GM12873 (cell line): Measurements from ENCODE around the gene TPK1.

ENCODE experiments used
- TF ChIP-seq, protein P1 (sequence below): IDR thresholded peaks from 2 replicates; pipeline ENCODE4 v1.5.1; 2012; ENCODE audit warnings: low read depth, mild to moderate bottlenecking, moderate library complexity, low read length, control low read depth; ENCODE audit not compliant: insufficient read depth; ENCODE audit errors: missing control alignments

TPK1 gene

DNA sequence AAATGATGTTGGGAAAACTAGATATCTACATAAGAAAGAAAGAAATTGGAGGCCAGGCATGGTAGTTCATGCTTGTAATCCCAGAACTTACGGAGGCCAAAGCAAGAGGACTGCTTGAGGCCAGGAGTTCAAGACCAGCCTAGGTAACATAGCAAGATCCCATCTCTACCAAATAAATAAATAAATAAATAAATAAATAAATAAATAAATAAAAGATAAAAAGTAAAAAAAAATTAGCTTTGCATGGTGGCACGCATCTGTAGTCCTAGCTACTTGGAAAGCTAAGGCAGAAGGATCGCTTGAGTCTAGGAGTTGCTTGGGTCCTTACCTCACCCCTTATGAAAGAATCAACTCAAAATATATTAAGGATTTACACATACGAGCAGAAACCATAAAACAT, 238.9 kb downstream of the TPK1 start:
- TF ChIP-seq, protein P1, sequence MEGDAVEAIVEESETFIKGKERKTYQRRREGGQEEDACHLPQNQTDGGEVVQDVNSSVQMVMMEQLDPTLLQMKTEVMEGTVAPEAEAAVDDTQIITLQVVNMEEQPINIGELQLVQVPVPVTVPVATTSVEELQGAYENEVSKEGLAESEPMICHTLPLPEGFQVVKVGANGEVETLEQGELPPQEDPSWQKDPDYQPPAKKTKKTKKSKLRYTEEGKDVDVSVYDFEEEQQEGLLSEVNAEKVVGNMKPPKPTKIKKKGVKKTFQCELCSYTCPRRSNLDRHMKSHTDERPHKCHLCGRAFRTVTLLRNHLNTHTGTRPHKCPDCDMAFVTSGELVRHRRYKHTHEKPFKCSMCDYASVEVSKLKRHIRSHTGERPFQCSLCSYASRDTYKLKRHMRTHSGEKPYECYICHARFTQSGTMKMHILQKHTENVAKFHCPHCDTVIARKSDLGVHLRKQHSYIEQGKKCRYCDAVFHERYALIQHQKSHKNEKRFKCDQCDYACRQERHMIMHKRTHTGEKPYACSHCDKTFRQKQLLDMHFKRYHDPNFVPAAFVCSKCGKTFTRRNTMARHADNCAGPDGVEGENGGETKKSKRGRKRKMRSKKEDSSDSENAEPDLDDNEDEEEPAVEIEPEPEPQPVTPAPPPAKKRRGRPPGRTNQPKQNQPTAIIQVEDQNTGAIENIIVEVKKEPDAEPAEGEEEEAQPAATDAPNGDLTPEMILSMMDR, result no peak

GRCh38 chr7:144594580-144594979, 241.3 kb downstream of the TPK1 start:
- TF ChIP-seq, protein P1, result no peak

- TF ChIP-seq, protein P1, result no peak
Observed at GRCh38 chr7:144588559-144589051, 247.2 kb downstream of the TPK1 start.

GRCh38 chr7:144587701-144588100, 248.2 kb downstream of the TPK1 start:
- TF ChIP-seq, protein P1, result no peak

DNA sequence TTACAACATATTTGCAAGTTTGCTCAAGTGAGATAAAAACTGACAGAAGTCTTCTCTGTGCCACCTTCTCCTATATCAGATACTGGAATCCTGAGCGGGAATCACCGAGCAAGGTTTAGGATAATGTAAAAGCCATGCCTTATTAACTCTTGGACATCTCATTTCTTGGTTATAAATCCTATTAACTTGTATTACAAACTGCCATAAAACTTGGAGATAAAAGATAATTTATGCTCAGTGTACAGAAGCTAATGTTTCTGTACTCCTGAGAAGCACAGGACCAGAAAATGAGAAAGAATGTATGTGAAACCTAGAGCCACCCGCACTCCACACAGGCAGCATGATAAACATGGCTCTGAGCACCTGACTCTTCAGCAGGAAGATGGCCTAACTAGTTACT, 251.1 kb downstream of the TPK1 start:
- TF ChIP-seq, protein P1, result no peak

DNA sequence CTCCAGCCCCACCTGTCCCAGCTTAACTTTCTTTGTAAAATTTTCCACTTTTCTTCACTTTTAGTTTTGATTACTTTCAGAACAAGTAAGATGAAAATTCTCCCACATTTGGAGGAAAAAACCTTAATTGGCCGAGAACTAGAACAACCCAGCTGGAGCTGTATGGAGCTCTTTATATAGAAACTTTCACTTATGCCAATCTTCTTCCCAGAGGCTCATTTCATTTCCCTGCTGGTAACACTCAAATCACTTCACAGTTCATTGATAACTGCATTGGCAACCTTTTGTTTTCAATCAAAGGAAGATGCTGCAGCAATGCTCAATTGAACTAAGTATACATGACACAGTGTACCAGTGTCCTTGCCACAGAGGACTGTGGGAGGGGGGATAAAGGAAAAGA, 256.2 kb downstream of the TPK1 start:
- TF ChIP-seq, protein P1, result no peak

GRCh38 chr7:144575456-144575855, 260.4 kb downstream of the TPK1 start:
- TF ChIP-seq, protein P1, result no peak
